Cortex of kidney (tissue), 1 donor: ENCODE measurements around the gene PTPRC.

Source experiments
- DNase-seq: peaks from one replicate; lab custom pipeline; 2025; lab: John Stamatoyannopoulos, UW

The PTPRC gene

DNA sequence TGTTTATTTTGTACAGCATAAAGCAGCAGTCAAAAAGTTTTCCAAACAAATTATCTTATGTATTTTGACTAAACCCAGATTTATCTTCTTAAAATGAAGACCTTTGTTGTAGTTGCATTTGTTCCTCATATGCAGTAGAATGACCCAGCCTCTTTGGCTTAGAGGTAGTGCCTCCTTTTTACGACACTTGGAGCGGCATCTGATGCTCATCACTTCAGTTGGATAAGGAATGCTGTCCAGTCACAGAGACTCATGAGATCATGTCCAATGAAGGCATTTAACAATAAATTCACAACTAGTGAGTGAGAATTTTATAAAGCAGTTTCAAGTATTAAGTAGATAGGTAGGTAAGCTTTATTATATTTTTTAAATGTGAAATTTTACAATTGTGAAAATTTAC is 35.2 kb downstream of the PTPRC start:
- DNase-seq = no peak

GRCh38 chr1:198676253-198676652 is 37.4 kb downstream of the PTPRC start:
- DNase-seq = no peak

GRCh38 chr1:198677027-198677426 is 38.2 kb downstream of the PTPRC start:
- DNase-seq = no peak

GRCh38 chr1:198677871-198678270 is 39.0 kb downstream of the PTPRC start:
- DNase-seq = no peak

DNA sequence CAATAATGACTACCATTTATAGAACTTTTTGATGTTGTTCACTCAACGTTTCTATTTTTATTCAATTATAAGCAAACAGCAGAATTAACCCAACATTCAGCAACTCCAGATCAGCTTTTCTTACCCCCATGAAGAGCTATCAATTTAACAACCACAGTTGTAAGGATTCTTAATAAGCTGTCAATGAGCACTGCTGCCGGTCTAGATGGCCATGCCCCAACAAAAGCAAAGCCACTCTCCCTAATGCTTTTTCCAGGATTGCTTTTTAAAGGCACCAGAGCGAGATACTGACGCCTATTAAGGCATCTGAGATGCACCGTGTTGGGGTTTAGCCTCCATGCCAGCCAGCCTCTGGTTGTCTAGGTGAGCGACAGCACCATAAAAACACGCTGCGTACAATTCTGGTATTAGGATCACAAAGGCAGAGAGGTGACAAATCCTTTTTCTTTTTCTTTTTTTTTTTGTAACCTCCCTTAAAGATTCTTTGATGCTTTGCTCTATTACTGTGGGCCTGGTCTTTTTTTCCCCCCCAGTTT is 39.5 kb downstream of the PTPRC start:
- DNase-seq = no peak

DNA sequence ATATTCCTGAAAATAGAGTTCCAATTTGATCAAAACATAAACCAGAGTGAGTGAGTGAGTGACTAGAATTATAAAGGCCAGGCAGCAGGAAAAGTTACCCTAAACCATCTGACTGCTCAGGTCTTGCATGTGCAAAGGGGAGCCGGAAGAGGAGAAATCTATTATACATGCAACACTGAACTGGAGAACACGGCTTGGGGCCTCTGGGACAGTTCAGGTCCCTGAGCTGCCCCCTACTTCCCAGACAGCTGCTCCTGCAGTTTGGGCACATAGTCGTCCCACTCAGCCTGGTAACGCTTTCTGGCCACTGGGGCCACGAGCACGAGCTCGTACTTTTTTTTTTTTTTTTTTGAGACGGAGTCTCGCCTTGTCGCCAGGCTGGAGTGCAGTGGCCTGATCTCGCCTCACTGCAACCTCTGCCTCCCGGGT is 40.1 kb downstream of the PTPRC start:
- no peak for DNase-seq

- no peak for DNase-seq
These were observed 40.8 kb downstream of the PTPRC start for GRCh38 chr1:198679535-198680173.

DNA sequence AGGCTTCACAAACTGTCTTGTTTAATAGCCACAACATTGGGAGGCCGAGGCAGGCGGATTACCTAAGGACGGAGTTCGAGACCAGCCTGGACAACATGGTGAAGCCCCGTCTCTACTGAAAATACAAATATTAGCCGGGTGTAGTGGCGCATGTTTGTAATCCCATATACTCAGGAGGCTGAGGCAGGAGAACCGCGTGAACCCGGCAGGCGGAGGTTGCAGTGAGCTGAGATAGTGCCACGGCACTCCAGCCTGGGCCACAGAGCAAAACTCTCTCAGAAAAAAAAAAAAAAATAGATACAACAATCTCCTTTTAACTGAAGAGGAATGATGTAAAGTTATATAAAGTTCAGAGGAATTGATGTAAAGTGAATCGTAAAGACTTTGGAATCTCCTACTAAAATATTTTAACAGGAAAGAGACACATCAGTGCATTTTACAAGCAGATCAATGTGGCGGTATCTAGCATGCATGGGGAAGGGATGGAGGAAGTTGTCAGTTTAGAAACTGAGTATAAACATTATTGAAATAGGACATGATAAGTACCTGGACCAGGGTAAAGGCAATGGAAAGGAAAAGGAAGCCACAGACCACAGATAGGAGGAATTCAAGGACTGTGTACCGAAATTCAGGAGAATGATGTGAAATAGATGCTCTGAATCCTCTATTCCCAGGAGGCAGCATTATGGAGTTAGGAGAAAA is 41.5 kb downstream of the PTPRC start:
- DNase-seq = no peak

- no peak for DNase-seq
These were observed 42.4 kb downstream of the PTPRC start for GRCh38 chr1:198681252-198681651.

DNA sequence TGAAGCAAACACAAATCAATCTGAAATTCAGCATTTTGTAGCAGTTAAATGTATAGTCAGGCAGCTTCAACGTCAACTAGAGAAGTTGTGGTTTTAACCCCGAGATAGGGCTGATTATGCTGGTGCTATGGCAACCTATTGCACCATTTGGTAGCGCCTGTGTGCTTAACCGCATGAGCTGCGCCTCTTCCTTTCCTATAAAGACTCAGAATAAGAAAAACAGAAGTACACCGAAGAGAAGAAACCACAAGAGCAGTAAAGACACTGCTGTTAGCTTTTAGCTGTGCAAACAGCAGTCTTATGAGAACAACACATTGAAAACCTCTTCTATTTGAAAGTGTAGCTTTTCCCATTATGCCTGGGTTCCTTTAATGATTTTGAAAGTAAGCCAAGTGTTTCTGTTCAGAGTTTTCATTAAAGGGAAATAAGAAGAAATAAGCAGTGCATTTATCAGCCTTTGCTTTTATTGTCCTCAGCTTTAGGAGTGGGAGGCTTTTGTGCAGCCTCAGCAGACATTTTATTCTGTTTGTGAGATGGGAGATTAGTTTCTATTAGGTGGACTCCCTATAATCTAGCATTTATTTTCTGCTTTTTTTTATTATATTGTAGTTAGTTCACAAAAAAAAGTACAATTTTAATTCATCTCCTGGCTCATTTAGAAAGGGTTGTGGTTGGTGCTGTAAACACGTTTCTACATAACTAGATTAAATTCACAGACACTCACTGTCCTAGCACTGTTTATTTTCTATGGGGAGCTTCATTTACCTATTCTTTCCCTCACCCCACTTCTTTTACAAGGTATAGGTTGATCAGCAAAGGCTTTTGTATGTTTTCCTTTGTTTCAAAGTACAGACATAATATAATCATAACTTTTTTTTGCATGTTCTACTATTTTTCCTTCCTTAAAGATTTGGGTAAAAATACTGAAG is 43.3 kb downstream of the PTPRC start:
- DNase-seq = no peak

- no peak for DNase-seq
These were observed 44.0 kb downstream of the PTPRC start for GRCh38 chr1:198682850-198683249.

- DNase-seq = no peak
These were observed 44.6 kb downstream of the PTPRC start for GRCh38 chr1:198683449-198683848.

DNA sequence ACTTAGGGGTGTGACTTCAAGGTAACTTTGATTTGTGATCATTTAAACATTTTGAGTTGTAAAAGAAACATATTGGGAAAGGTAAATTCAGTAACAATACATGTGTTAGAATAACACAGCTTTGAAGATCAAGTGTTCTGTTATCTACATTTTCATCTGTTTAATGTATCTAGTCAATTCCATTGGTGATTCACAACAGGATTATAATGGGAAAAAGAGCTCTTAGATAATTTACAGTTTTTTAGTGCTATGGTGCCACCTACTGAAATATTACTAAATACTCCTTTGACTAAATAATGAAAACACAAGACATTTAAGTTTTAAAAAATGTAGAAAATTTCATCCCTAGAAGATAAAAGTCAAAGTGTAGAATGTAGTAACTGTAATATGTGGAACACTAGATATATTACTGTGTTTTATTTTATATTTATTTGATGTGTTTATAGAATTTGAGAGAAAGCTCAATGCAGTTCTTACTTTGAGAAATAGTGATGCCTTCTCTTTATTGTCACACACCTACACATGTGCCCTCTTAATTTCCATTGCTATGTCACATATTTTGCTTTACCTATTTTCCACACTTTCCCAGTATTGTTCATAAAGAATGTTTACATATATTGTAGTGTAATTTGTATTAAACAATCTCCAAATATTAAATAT is 47.4 kb downstream of the PTPRC start:
- no peak for DNase-seq

GRCh38 chr1:198687429-198687828 is 48.6 kb downstream of the PTPRC start:
- DNase-seq = no peak

GRCh38 chr1:198691063-198691462 is 52.2 kb downstream of the PTPRC start:
- no peak for DNase-seq

DNA sequence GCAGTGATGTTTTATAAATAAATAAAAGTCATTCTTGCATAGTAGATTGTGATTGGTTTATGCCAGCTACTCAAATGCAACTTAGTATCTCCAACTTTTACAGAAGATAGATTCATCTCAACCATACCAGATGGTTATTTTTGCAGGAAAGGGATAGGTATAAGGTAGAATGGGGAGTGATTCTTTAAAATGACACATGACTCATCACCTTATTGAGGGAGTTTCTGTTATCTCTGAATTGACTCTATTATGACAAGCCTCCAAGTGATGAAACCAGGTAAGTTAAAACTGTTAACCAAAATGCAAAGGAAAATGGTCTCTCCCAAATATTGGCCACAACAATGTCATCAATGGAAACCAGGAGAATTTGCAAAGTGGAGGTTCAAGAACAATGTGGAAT is 54.5 kb downstream of the PTPRC start:
- DNase-seq = no peak

GRCh38 chr1:198694542-198694941 is 55.7 kb downstream of the PTPRC start:
- no peak for DNase-seq

- no peak for DNase-seq
These were observed 57.4 kb downstream of the PTPRC start for GRCh38 chr1:198696211-198696610.

DNA sequence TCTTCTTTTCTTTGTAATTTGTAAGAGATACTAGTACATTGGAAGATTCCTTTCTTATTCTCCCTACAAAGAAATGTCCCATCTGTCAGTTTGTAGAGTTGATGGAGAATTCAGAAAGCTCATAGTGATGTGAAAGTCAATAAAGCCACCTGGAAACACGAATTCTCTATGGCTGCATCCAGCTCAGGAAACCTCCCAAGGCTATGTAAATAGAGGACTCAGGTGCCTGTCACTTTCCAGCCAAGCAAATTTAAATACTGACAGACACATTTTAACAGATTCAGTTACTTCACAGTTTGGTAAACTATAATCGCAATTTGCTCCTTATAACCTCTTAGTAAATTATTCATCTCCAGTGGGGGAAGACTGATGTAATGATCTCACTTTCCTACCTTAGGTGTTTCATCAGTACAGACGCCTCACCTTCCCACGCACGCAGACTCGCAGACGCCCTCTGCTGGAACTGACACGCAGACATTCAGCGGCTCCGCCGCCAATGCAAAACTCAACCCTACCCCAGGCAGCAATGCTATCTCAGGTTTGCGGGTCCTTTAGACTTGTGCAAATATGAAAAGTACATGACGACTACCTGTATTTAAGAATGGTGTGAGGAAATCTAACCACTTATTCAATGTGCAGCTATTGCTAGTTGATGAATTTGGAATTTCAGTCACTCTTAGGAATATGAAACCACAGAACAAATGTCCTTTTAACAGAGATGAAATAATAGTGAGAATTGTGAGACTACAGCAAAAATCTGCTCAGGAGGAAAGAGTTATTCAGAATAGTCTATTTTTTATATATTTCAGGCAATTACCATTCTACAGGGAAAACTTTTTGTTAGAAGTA is 60.6 kb downstream of the PTPRC start:
- no peak for DNase-seq

- DNase-seq = no peak
These were observed 61.2 kb downstream of the PTPRC start for GRCh38 chr1:198700016-198700392.

DNA sequence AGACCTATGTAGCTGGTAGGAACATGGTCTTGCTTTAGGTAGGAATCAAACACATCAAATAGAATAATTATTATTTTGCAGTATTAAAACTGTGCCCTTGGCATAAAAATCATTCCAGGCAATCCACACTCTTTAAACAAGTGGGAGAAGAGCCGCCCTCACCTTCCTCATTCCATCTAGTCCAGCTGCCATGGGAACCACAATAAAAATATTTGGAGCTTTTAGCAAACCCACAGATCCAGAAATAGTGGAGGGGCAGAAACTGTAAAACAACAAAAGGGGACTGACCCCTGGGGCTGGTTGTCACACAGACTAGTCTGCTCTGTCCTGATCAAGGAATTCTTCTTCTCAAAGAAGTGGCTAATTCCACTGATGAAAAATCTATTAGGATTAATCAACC is 61.6 kb downstream of the PTPRC start:
- no peak for DNase-seq
